B cell (primary cell): ENCODE measurements around the gene AMBRA1. TPM values are rescaled to one million over a fixed set of nuclear protein-coding genes. Genes with fewer than 3 reads are reported as not detected.

Experiments used
- ATAC-seq: fragments of 200-7000 bp; cut with Tn5 transposase; one replicate; pipeline ENCODE4 v1.10.0; 2021; ENCODE audit warnings: low read depth, mild to moderate bottlenecking, moderate number of reproducible peaks, moderate library complexity
- CTCF ChIA-PET: fragments of 350-600 bp; sonication (Branson Sonifier 250); formaldehyde crosslinking; loops from one replicate; lab custom pipeline; 2021; ENCODE audit warnings: antibody characterized with exemption, inconsistent platforms; lab: Charles Lee
- POLR2A ChIA-PET: fragments of 350-600 bp; sonication (Branson Sonifier 250); formaldehyde crosslinking; loops from one replicate; lab custom pipeline; 2021; ENCODE audit warnings: antibody characterized with exemption; lab: Charles Lee
- DNase-seq: peaks from one replicate; pipeline ENCODE4 v3.0.0; 2013
- H2AFZ ChIP-seq: 2 replicates; pipeline ENCODE4 v1.6.1; 2012; ENCODE audit warnings: mild to moderate bottlenecking, low read depth, low read length; ENCODE audit not compliant: insufficient read depth, poor library complexity, severe bottlenecking
- H3K27ac ChIP-seq, 2 donors: 1 replicate in 1 of 2; 2 replicates in 1 of 2; pipeline ENCODE4 v1.5.1; 2012 to 2013; ENCODE audit warnings: low read length in 2 of 2, mild to moderate bottlenecking in 2 of 2, moderate library complexity in 1 of 2
- H3K27me3 ChIP-seq, 4 experiments: fragments of 200-600 bp in 1 of 4; sonication (generic) in 1 of 4; replicated peaks in 1 of 4; 1 replicate in 2 of 4; 2 replicates in 2 of 4; pipeline versions ENCODE4 v1.6.1 to v1.7.0; 2013 to 2016; ENCODE audit warnings: low read length in 3 of 4, mild to moderate bottlenecking in 2 of 4, mixed read lengths in 1 of 4, moderate library complexity in 1 of 4; ENCODE audit not compliant: insufficient read depth in 4 of 4, control insufficient read depth in 3 of 4; ENCODE audit errors: control extremely low read depth in 1 of 4
- H3K36me3 ChIP-seq, 2 experiments: replicated peaks in 1 of 2; 1 replicate in 1 of 2; 2 replicates in 1 of 2; pipeline versions ENCODE4 v1.6.1 to v1.7.1; 2013; ENCODE audit warnings: low read length in 1 of 2; ENCODE audit not compliant: insufficient read depth in 2 of 2, control insufficient read depth in 1 of 2; ENCODE audit errors: control extremely low read depth in 1 of 2, extremely low read depth in 1 of 2
- H3K4me1 ChIP-seq, 2 donors: fragments of 200-600 bp in 1 of 2; sonication (generic) in 1 of 2; 1 replicate in 1 of 2; 2 replicates in 1 of 2; pipeline versions ENCODE4 v1.5.1 to v1.6.1; 2013 to 2017; ENCODE audit warnings: low read length in 2 of 2; ENCODE audit not compliant: control insufficient read depth in 2 of 2, insufficient read depth in 2 of 2
- H3K4me2 ChIP-seq: replicated peaks from 2 replicates; pipeline ENCODE3; 2012; ENCODE audit warnings: mild to moderate bottlenecking, low read depth, low read length; ENCODE audit not compliant: poor library complexity, severe bottlenecking
- H3K4me3 ChIP-seq, 5 experiments: fragments of 200-600 bp in 1 of 5; sonication (generic) in 1 of 5; 1 replicate in 3 of 5; 2 replicates in 2 of 5; pipeline versions ENCODE4 v1.5.1 to v1.7.0; 2011 to 2016; ENCODE audit warnings: low read length in 4 of 5, mild to moderate bottlenecking in 4 of 5, low read depth in 2 of 5, control low read depth in 1 of 5, moderate library complexity in 1 of 5; ENCODE audit not compliant: insufficient read depth in 1 of 5; ENCODE audit errors: control extremely low read depth in 1 of 5, extremely low read depth in 1 of 5
- H3K79me2 ChIP-seq: fragments of 200-600 bp; sonication (generic); one replicate; pipeline ENCODE4 v1.6.0; 2016; ENCODE audit warnings: low read length; ENCODE audit not compliant: control insufficient read depth, insufficient read depth
- H3K9ac ChIP-seq: fragments of 200-600 bp; sonication (generic); 2 replicates; pipeline ENCODE4 v1.6.1; 2017; ENCODE audit warnings: mild to moderate bottlenecking, low read length, moderate library complexity
- H3K9me3 ChIP-seq, 3 donors: one replicate each; pipeline versions ENCODE4 v1.6.1 to v1.7.1; 2013; ENCODE audit warnings: low read length in 2 of 3; ENCODE audit not compliant: control insufficient read depth in 2 of 3, insufficient read depth in 1 of 3; ENCODE audit errors: control extremely low read depth in 1 of 3
- H4K20me1 ChIP-seq: 2 replicates; pipeline ENCODE4 v1.6.0; 2012; ENCODE audit warnings: mild to moderate bottlenecking, low read length; ENCODE audit not compliant: insufficient read depth, control insufficient read depth, poor library complexity, severe bottlenecking
- H3K27ac Mint-ChIP-seq: one replicate; pipeline ENCODE4 v1.8.0; 2021; ENCODE audit warnings: mixed read lengths
- H3K27me3 Mint-ChIP-seq: one replicate; pipeline ENCODE4 v1.8.0; 2021; ENCODE audit warnings: mixed read lengths
- H3K4me1 Mint-ChIP-seq: one replicate; pipeline ENCODE4 v1.8.0; 2021; ENCODE audit warnings: mixed read lengths
- H3K4me3 Mint-ChIP-seq: one replicate; pipeline ENCODE4 v1.8.0; 2021; ENCODE audit warnings: mixed read lengths
- H3K9me3 Mint-ChIP-seq: one replicate; pipeline ENCODE4 v1.8.0; 2022; ENCODE audit warnings: mixed read lengths; ENCODE audit not compliant: insufficient read depth
- EZH2 ChIP-seq: IDR thresholded peaks from 2 replicates; pipeline ENCODE4 v1.6.1; 2012; ENCODE audit warnings: borderline replicate concordance, low read depth, mild to moderate bottlenecking, moderate library complexity, low read length; ENCODE audit not compliant: insufficient read depth, poor library complexity, severe bottlenecking
- WGBS: methylation state at CpG from one replicate; pipeline ENCODE4 v1.1.5; 2013; ENCODE audit warnings: missing lambda C conversion rate; ENCODE audit not compliant: insufficient coverage; 5-methylcytosine and 5-hydroxymethylcytosine counted together
- intact Hi-C: fragments of 100-400 bp; cut with micrococcal nuclease; formaldehyde crosslinking; loops from one replicate; pipeline ENCODE4 v1.10.0; 2022
- polyA plus RNA-seq: library from polyadenylated mRNA; depleted of rRNA; stranded (reverse); fragments of >200 nt; gene quantifications from 2 replicates; pipeline ENCODE4 v1.2.3, GENCODE V29; 2012
- total RNA-seq, 2 donors: library from RNA; stranded (reverse); fragments of 120-200 nt in 1 of 2; gene quantifications; 1 replicate in 1 of 2; 2 replicates in 1 of 2; pipeline versions ENCODE4 v1.2.3 to v1.2.4, GENCODE V29; 2013 to 2022
- TF ChIP-seq, protein P1 (sequence below): fragments of 200-600 bp; IDR thresholded peaks from one replicate; pipeline ENCODE4 v1.8.0; 2022; ENCODE audit warnings: antibody characterized with exemption, mild to moderate bottlenecking

Gene AMBRA1
- total and polyA plus RNA-seq, 2 donors (not counting 1 experiment from before 2014, with no cell fraction given) = 13.8 to 36.1 TPM

GRCh38 chr11:46528445-46529094, 65.3 kb downstream of the AMBRA1 start:
- Histone ChIP-seq H3K4me2 (no peak overlapping the region), H3K27ac (no peak overlapping the region), H3K9ac (no peak overlapping the region), H4K20me1 (peaks cover 63% of the 10 kb centered on the region), H3K9me3 (peaks cover 0 to 4% (median 0%) of the 10 kb centered on the region in 3 donors), H3K4me1 (peaks cover 4 to 5% of the 10 kb centered on the region in 2 donors), H3K36me3 (peaks cover 2% of the 10 kb centered on the region in 2 experiments), H3K4me3 (no peak overlapping the region), H3K27me3 (no peaks in the 10 kb centered on the region), H2AFZ (no peak overlapping the region), H3K79me2 (peaks cover 71% of the 10 kb centered on the region)
- no peak overlapping the region for H3K27ac Mint-ChIP-seq
- no peaks in the 10 kb centered on the region for H3K9me3 Mint-ChIP-seq
- no peak overlapping the region for H3K4me3 Mint-ChIP-seq
- H3K27me3 Mint-ChIP-seq = no peaks in the 10 kb centered on the region
- TF ChIP-seq, protein P1, sequence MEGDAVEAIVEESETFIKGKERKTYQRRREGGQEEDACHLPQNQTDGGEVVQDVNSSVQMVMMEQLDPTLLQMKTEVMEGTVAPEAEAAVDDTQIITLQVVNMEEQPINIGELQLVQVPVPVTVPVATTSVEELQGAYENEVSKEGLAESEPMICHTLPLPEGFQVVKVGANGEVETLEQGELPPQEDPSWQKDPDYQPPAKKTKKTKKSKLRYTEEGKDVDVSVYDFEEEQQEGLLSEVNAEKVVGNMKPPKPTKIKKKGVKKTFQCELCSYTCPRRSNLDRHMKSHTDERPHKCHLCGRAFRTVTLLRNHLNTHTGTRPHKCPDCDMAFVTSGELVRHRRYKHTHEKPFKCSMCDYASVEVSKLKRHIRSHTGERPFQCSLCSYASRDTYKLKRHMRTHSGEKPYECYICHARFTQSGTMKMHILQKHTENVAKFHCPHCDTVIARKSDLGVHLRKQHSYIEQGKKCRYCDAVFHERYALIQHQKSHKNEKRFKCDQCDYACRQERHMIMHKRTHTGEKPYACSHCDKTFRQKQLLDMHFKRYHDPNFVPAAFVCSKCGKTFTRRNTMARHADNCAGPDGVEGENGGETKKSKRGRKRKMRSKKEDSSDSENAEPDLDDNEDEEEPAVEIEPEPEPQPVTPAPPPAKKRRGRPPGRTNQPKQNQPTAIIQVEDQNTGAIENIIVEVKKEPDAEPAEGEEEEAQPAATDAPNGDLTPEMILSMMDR = no peak
- no peak for TF ChIP-seq EZH2
- ChIA-PET POLR2A (no interaction called here), CTCF (interaction anchor here (0.6 to 2.6 kb wide), 17 partner anchors 9 to 1246 kb away, joined by 3 to 19 read pairs (median 4); partner anchors contain the start of genes AMBRA1 and CHRM4)
- peaks cover 22% of the 10 kb centered on the region for H3K4me1 Mint-ChIP-seq
- no peak for DNase-seq
- ATAC-seq = no peak
- intact Hi-C loops = loop anchor here (1.0 to 2.0 kb wide), 2 partner anchors 65 to 184 kb away; no protein-coding TSS in a partner anchor
- 83% methylated on average over 2 of the region's 8 CpGs for WGBS

DNA sequence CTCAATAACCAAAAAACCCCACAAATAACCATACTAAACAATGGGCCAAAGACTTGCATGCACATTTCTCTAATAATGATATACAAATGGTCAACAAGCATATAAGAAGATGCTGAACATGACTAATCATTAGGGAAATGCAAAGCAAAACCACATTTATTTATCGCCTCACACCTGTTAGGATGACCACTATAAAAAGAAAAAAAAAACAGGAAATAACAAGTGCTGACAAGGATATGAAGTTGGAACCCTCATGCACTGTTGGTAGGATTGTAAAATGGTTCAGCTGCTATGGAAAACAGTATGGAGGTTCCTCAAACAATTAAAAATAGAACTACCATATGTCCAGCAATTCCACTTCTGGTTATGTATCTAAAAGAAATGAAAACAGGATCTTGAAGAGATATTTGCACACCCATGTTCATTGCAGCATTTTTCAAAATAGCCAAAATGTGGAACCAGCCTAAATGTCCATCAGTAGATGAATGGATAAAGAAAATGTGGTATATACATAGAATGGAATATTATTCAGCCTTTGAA, 66.2 kb downstream of the AMBRA1 start:
- Histone ChIP-seq H3K79me2 (peaks cover 72% of the 10 kb centered on the region), H3K27me3 (no peaks in the 10 kb centered on the region), H3K9ac (no peak overlapping the region), H4K20me1 (peaks cover 65% of the 10 kb centered on the region), H3K4me1 (peaks cover 4 to 5% of the 10 kb centered on the region in 2 donors), H2AFZ (no peak overlapping the region), H3K36me3 (peaks cover 2% of the 10 kb centered on the region in 2 experiments), H3K4me3 (no peak overlapping the region), H3K9me3 (peaks cover 0 to 4% (median 0%) of the 10 kb centered on the region in 3 donors), H3K4me2 (no peak overlapping the region), H3K27ac (no peak overlapping the region)
- ChIA-PET POLR2A (no interaction called here), CTCF (interaction anchor here (0.7 to 2.6 kb wide), 2 partner anchors 37 to 1247 kb away, joined by 3 to 19 read pairs; no protein-coding TSS in a partner anchor)
- ATAC-seq = no peak
- Mint-ChIP-seq H3K4me3 (no peak overlapping the region), H3K4me1 (peaks cover 31% of the 10 kb centered on the region), H3K27ac (no peak overlapping the region), H3K9me3 (no peaks in the 10 kb centered on the region), H3K27me3 (no peaks in the 10 kb centered on the region)
- intact Hi-C loops = loop anchor here (2.0 kb wide), 1 partner anchor 183 kb away; no protein-coding TSS in a partner anchor
- no peak for TF ChIP-seq EZH2
- TF ChIP-seq, protein P1 = no peak
- no CpG with 5 or more reads among the region's 1 CpG for WGBS
- DNase-seq = no peak
